HG03439 (cell line): ENCODE data around the gene AMHR2.
"Not testable (repeated sequence)": the region's sequence is repeated elsewhere in the genome, so short reads cannot be mapped to it uniquely, and the experiment has no call there.

Source experiments
- ATAC-seq: cut with Tn5 transposase; IDR thresholded peaks from one replicate; pipeline ENCODE4 v1.9.1; 2021; ENCODE audit warnings: mild to moderate bottlenecking, moderate library complexity; ENCODE audit not compliant: unreplicated experiment

The AMHR2 gene

GRCh38 chr12:53414756-53415417 lies 8.8 kb upstream of the AMHR2 start:
- ATAC-seq = no peak

- not testable (repeated sequence) for ATAC-seq
Measured at GRCh38 chr12:53415752-53416389, 7.8 kb upstream of the AMHR2 start.

- not testable (repeated sequence) for ATAC-seq
Measured at GRCh38 chr12:53417291-53417816, 6.3 kb upstream of the AMHR2 start.

- no peak for ATAC-seq
Measured at GRCh38 chr12:53418221-53418620, 5.4 kb upstream of the AMHR2 start.

GRCh38 chr12:53419756-53420155 lies 3.9 kb upstream of the AMHR2 start:
- ATAC-seq = no peak

- not testable (repeated sequence) for ATAC-seq
Measured at GRCh38 chr12:53422247-53422646, 1.4 kb upstream of the AMHR2 start.

GRCh38 chr12:53424626-53425514 lies 1.2 kb downstream of the AMHR2 start:
- no peak for ATAC-seq

GRCh38 chr12:53425515-53426150 lies 2.0 kb downstream of the AMHR2 start:
- no peak for ATAC-seq

- no peak for ATAC-seq
Measured at GRCh38 chr12:53427905-53428594, 4.4 kb downstream of the AMHR2 start.

GRCh38 chr12:53428741-53429140 lies 5.1 kb downstream of the AMHR2 start:
- no peak for ATAC-seq

GRCh38 chr12:53430116-53430515 lies 6.5 kb downstream of the AMHR2 start:
- no peak for ATAC-seq

GRCh38 chr12:53431187-53431586 lies 7.5 kb downstream of the AMHR2 start:
- ATAC-seq = no peak

GRCh38 chr12:53435326-53435725 lies 11.7 kb downstream of the AMHR2 start:
- ATAC-seq = not testable (repeated sequence)

- ATAC-seq = not testable (repeated sequence)
Measured at GRCh38 chr12:53439582-53439981, 15.9 kb downstream of the AMHR2 start.

GRCh38 chr12:53441040-53441833 lies 17.6 kb downstream of the AMHR2 start, which contains the start of gene PRR13:
TSS of gene PRR13 (plus strand) at chr12:53441734. CDS start at chr12:53442715, 981 bp downstream.
- ATAC-seq = peak; percentile 98

GRCh38 chr12:53443955-53444354 lies 20.3 kb downstream of the AMHR2 start:
- ATAC-seq = no peak

- not testable (repeated sequence) for ATAC-seq
Measured at GRCh38 chr12:53444593-53445325, 21.1 kb downstream of the AMHR2 start.

- ATAC-seq = no peak
Measured at GRCh38 chr12:53450936-53451335, 27.3 kb downstream of the AMHR2 start.
